ENCODE data around the gene VEGFA.

DNA sequence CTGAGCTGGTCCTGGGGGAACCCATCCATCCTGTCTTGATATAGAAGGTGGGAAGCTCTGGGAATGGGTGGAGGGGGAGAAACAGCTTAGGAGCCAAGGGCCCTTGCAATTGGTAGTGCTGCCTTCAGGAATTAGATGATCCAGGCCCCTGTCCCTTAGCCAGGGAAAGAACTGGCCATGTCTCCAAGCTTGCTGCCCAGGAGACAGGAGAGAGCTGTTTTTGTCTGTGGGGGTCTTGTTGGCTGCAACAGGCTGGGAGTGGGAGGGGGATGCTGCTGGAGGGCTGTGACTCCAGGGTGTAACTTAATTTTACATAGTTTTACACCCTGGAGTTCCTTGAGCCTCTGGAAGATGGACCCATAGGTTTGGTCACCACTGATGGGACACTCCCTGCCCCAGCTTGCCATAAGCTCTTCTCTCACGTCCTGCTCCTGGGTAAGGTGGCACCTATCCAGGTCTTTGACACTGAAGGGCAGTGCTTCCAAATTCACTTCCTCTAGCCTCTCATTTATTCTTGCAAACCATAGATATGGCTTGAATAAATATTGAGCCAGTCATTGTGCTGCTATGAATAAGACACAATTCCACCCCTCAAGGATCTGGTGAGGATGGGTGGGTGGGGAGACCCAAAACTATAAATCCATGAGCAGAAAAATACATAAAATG is 16.8 kb downstream of the VEGFA start:
- TF ChIP-seq SUZ12 (IDR thresholded peaks at IDR 0.05) (no peak), FOXA1 (IDR thresholded peaks at IDR 0.05) (no peak), BHLHE40 (IDR thresholded peaks at IDR 0.05; ENCODE audit: borderline replicate concordance) (no peak), SP1 (IDR thresholded peaks at IDR 0.05) (no peak), ELF4 (IDR thresholded peaks at IDR 0.05) (no peak), FOXK2 (IDR thresholded peaks at IDR 0.05) (no peak), ARNT (IDR thresholded peaks at IDR 0.05) (no peak), NFRKB (IDR thresholded peaks at IDR 0.05) (no peak), TARDBP (IDR thresholded peaks at IDR 0.05) (no peak), FOXM1 (IDR thresholded peaks at IDR 0.05; ENCODE audit: borderline replicate concordance) (no peak)

Data from HEK293T (cell line).